ENCODE results near the gene SYNJ2.
"Not testable (repeated sequence)": the region's sequence is repeated elsewhere in the genome, so short reads cannot be mapped to it uniquely, and the experiment has no call there.

SYNJ2 gene, protein sequence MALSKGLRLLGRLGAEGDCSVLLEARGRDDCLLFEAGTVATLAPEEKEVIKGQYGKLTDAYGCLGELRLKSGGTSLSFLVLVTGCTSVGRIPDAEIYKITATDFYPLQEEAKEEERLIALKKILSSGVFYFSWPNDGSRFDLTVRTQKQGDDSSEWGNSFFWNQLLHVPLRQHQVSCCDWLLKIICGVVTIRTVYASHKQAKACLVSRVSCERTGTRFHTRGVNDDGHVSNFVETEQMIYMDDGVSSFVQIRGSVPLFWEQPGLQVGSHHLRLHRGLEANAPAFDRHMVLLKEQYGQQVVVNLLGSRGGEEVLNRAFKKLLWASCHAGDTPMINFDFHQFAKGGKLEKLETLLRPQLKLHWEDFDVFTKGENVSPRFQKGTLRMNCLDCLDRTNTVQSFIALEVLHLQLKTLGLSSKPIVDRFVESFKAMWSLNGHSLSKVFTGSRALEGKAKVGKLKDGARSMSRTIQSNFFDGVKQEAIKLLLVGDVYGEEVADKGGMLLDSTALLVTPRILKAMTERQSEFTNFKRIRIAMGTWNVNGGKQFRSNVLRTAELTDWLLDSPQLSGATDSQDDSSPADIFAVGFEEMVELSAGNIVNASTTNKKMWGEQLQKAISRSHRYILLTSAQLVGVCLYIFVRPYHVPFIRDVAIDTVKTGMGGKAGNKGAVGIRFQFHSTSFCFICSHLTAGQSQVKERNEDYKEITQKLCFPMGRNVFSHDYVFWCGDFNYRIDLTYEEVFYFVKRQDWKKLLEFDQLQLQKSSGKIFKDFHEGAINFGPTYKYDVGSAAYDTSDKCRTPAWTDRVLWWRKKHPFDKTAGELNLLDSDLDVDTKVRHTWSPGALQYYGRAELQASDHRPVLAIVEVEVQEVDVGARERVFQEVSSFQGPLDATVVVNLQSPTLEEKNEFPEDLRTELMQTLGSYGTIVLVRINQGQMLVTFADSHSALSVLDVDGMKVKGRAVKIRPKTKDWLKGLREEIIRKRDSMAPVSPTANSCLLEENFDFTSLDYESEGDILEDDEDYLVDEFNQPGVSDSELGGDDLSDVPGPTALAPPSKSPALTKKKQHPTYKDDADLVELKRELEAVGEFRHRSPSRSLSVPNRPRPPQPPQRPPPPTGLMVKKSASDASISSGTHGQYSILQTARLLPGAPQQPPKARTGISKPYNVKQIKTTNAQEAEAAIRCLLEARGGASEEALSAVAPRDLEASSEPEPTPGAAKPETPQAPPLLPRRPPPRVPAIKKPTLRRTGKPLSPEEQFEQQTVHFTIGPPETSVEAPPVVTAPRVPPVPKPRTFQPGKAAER (N-terminal part only)

DNA sequence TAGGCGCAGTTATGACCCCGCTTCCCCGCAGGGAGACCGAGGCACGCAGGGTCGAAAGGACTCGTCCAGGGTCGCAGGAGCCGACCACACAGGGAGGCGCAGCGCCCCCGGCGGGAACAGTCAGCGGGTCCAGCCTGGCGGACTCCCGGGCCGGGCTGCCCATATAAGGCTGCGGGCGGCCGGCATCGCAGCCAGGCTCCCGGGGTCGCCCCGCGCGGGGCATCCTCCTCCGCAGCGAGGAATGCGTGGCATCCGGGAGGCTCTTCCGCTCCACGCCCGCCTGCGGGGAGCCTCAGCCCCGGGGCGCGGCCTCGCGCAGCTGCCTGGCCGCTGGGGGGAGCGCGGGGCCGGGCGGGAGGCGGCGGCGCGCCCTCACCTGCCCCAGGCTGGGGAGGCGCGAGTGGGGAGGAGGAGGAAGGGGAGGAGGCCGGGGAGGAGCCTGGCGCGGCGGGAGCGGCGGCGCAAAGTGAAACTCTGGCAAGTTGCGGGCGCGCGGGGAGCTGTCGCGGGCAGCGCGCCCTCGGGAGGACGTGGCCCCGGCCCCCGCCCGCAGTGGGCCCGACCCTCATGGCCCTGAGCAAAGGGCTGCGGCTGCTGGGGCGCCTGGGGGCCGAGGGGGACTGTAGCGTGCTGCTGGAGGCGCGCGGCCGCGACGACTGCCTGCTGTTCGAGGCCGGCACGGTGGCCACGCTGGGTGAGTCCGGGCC lies at the start of gene SYNJ2:
TSS of gene SYNJ2 (plus strand) at position 469 of the 707 bp plus-strand sequence. CDS start at position 568, 99 bp downstream.
- DNase-seq: no peak

DNA sequence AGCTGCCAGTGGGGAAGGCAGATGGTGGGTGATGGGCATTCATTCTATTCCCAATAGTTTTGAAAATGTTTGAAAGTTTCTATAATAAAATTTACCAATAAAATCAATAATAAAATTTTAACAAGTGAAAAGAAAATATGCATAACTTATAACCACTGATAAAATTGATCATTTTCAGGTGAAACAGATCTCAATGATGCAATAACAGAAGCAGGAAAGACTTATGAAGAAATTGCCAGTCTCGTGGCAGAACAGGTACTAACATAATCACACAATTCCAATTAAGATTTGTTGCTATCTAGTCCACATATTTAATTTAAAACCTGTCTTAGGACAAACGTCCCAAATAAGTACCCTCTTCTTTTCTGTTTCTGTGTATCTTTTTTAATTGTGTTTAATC lies 45.9 kb upstream of the SYNJ2 start:
- DNase-seq: no peak

DNA sequence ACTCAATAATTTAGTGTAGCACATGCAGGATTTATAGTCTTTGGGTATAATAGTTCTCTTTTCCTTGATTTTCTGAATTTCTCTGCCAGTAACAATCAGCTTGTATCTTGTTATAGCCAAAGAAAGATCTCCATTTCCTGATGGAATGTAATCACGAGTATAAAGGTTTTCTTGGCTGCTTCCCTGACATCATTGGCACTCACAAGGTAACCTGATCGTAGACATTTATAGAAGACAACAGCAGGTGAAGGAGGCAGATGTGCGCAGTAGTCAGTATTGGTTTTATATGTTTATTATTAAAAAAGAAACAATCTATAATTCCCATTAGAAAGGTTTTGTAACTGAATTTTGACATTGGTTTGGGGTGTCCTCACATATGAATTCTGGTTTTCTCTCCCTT lies 44.3 kb upstream of the SYNJ2 start:
- DNase-seq: no peak

DNA sequence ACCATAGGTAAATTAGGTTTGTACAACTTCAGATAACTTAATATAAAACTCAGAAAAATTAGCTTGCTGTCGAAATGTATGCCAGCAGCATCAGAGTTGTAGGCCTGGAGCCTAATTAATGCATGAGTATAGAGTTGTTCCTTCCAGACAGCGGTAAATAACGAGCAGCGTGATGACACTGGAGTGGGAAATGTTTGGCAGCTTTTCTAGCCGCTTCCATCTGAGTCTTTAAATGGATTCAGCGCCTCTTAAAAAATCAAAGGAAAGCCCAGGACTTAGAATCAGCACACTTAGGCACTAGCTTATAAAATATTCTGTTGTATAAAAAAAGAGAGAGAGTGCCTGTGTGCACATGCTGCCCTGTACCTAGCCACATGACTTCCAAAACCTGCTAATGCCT lies 43.7 kb upstream of the SYNJ2 start:
- DNase-seq: no peak

DNA sequence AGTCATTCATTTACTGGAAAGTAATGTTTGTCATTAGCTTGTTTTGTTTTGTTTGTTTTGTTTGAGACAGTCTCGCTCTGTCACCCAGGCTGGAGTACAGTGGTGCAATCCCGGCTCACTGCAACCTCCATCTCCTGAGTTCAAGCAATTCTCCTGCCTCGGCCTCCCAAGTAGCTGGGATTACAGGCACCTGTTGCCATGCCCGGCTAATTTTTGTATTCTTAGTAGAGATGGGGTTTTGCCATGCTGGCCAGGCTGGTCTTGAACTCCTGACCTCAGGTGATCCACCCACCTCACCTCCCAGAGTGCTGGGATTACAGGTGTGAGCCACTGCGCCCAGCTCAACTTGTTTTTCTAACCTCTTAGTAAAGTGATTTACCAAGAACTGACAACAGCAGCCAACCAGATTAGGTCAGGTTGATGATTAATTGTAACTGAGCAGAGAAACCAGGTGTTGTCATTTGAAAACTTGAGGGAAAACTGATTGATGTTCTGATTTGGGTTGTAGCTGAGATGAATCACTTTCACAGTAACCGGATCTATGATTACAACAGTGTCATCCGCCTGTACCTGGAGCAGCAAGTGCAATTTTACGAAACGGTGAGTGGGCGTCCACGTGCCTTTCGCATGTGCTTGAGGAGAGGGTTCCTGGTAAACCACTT lies 41.2 kb upstream of the SYNJ2 start:
- DNase-seq: not testable (repeated sequence)

DNA sequence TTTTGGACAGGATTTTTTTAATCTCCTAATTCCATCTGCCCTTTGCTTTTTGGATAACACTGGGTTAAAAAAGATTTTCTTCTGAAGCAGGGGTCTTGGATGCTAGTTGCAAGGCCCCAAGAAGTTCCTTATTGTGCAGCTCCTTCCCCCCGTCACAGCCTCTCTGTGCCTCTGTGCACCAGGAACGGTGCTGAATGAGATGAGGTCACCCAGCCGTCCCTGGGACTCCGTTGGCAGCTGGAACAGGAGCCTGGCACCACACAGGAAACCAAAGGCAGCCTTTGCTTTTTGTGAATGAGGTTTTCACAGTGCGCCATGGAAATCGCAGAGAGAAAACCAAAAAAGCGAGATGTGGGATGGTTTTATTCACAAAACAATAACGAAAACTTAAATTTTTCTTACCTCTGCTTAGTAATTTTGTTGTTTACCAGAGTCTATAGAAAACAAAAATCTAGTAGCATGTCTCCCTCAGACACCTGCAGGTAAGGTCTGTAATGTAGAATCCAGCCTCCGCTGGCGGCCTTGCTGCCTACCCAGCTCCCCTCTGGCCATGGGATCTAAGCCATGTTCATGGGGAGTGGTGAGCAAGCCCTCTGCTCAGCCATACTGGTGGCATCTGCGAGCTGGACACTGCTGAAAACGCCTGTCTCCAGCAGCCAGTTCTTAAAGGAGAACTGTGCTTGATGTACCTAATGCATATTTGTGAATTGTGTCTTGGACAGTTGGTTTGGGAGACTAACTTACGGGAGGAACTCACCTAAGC lies 40.4 kb upstream of the SYNJ2 start:
- no peak for DNase-seq

DNA sequence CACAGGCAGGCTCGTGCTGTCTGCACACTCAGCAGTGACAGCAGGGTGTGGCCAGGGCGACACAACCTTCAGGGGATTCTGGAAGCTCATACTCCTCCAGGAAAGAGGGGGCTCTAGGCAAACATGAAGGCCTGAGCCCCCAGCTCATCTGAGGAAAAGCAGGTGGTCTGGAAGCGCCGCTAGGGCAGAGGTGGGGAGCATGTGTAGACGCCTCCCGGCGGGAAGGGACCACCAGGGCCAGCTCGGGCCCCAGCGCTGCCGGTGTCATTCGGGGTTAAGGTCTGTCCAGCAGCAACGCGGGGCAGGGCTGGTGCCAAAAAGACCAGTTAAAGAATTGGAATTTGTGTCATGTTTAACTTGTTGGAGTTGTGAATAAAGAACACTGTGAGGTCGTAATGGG lies 39.3 kb upstream of the SYNJ2 start:
- no peak for DNase-seq

DNA sequence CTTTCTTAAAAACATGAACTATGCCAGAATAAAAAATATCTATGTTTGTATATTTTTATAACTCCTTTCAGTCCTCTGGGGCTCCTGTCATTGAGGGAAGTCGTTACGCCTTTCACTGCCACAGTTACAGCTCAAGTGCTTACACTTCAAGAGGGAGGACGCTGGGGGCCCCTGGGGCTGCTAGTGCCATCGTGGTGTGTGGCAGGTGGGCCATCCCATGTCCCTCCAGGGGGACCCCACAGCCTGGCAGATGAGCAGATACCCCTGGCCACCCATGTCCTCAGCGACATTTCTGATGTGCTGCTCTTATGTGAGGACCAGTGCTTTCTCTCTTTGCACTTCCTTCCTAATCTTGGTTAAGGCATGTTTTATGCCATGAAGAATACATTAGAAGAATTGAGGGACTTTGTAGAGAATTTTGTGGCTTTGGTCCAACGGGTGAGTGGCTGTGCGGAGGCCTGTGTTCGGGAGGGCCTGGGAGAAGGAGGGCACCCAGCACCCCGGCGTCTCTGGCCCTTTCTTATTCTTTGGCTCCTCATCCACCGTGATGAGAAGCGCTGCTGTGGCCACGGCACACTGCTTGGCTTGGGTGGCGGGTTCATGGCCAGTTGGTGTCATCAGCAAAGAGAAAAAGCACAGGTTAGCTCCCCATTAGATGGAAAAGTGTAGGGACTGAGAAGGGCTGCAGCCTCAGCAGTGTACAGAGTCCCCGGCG lies 38.3 kb upstream of the SYNJ2 start:
- no peak for DNase-seq

DNA sequence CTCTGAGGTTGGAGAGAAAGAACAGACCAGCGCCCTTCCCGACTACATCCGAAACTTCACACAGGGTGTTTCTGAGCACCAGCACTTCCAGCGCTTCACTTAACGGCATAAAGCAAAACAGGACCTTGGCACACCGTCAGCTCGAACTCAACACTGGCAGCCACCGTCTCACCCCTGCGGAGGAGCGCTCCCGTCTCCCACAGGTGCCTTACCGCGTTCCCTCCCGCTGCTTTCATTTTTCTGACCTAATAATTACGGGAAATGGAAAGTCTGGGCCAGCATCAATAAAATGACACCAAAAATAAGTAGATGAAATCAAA lies 37.7 kb upstream of the SYNJ2 start:
- DNase-seq: no peak

DNA sequence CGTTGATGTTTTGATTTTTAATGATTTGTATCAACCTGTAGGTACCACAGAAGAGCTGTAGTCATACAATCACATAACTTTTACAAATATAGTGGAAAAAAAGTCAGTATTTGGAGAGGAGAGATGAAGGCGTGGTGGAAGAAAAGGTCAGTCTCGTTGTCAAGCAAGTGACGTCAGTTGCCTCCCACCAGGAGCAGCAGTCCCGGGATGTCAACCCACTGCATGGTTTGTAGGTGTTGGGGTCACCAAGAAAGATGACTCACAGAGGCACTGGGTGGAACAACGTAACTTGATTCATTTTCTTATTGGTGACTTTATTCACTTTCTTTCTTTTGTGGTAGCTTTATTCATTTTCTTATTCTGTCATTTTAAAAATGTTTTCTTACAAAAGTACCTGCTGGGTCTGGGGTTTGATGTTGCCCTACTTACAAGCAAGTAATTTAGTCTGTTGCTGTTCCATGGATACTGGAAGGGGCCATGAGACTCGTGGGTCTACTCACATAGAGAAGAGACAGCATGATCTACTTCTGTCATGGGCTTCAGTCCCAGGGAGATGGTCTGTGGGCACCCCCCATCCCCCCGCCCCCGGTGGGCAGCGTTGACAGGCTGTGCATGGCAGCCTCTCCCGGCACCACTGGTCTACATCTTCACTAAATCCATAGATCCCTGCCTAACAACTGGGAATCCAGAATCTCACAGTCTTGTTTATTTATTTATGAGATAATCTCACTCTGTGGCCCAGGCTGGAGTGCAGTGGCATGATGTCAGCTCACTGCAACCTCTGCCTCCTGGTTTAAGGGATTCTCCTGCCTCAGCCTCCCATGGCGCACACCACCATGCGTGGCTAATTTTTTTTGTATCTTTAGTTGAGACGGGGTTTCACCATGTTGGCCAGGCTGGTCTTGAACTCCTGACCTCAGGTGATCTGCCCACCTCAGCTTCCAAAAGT lies 36.4 kb upstream of the SYNJ2 start:
- no peak for DNase-seq

DNA sequence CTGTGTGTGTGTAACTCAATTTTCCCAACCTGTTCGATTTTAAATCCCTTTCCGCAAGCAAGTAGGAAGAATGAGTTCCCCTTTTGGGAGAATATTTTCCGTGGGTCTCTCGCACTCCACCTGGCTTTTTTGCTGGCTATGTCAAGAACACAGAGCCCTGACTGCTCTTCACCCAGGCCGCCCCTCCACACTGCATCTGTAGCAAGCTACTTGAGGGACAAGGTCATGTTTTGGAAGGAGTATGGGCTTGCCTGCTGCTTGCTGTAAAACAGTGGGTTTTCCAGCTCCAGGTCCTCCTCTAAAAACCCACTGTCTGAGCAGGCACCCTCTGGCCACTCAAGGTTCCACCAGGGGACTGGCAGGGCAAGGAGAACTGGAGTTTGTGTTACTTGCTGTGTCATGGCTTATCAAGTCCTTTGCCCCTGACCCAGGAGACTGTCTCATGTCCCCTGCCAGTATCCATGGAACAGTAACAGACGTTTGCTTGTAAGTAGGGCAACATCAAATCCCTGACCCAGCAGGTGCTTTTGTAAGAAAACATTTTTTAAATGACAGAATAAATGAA lies 35.5 kb upstream of the SYNJ2 start:
- no peak for DNase-seq

DNA sequence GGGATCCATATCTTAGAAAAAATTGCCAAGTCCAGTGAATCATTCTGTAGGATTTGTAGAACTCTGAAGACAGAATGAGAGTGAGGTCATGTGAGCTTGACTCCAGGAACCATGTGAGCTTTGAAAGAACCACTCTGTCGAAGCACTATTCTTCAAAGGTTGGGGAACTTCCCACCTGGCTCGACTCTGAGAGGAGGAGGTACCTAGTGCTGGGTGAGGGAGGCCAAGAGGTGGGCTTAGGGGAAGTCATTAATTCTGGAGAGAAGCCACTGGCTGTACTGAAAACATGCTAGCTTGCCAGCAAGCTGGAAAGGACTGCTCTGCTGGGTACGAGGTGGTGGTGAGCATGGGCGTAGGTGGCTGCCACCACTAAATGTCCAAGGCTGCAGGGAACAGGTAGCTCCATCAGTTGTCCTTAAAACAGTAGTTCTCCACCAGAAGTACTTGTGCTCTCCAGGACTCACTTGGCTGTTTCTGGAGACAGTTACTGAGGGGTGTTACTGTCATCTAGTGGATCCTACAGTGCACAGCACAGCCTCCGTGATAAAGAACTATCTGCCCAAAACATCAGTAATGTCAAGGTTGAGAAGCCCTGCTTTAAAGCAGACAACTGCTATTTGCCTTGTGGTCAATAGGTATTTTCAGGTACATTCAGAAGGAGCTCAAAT lies 34.7 kb upstream of the SYNJ2 start:
- DNase-seq: no peak

DNA sequence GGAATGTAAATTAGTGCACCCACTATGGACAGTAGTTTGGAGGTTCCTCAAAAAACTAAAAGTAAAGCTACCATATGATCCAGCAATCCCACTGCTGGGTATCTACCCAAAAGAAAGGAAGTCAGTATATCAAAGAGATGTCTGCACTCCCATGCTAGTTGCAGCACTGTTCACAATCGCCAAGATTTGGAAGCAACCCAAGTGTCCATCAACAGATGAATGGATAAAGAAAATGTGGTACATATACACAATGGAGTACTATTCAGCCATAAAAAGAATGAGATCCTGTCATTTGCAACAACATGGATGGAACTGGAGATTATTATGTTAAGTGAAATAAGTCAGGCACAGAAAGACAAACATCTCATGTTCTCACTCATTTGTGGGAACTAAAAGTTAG lies 30.8 kb upstream of the SYNJ2 start:
- DNase-seq: not testable (repeated sequence)

DNA sequence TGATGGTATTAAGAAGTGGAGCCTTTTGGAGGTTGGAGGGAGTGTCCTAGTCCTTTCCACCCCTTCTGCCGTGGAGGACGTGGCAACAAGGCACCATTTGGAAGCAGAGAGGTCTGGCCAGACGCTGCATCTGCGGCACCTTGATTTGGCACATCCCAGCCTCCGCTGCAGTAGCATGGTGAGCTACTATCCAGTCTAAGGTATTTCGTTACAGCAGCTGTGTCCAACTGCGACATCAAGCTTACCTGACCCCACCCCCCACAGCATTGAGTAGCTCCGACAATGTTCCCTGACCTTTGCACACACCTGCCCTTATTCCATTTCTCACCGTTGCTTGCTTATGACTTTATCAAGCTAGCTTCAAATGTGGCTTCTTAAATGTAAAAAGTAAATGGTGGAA lies 29.8 kb upstream of the SYNJ2 start:
- no peak for DNase-seq

DNA sequence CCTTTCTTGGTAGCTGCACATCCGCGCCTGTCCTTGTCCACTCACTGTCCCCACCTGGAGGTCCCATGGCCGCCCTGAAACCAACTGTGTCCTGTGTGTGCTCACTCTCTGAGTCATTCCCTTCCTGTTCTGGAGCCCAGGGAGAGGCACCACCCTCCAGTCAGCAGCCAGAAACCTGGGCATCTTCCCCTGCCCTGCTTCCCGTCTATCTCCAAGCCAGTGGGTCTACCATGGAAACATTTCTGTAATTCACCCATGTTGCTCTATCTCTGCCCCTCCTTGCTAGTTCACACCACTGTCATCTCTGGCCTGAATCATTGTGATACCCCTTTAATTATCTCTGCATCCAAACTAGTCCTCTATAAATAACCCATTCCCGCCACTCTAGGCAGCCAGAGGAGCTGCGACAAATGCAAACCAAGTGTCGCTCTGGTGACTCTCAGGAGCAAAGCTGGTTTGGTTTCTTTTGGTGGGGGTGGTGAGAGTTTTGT lies 28.8 kb upstream of the SYNJ2 start:
- no peak for DNase-seq

DNA sequence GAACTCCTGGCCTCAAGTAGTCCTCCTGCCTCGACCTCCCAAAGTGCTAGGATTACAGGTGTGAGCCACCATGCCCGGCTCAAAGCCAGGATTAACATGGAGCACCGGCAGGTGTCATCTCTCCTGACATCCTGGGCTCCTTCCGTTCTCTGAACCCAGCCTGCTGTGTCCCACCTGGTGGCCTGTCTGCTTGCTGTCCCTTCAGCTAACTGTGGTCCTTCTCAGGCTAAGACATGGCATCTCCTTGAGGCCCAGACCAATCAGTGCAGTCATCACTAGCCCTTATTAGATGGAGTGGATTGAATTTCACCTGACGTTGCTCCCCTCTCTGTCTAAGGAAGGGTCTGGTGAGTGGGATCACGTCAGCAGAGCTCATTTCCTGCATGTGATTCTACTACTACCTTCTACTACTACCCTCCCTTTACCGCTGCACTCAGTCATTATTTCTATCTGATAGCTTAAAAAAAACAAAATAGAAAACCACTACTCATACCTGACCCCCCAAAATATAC lies 28.0 kb upstream of the SYNJ2 start:
- DNase-seq: no peak

DNA sequence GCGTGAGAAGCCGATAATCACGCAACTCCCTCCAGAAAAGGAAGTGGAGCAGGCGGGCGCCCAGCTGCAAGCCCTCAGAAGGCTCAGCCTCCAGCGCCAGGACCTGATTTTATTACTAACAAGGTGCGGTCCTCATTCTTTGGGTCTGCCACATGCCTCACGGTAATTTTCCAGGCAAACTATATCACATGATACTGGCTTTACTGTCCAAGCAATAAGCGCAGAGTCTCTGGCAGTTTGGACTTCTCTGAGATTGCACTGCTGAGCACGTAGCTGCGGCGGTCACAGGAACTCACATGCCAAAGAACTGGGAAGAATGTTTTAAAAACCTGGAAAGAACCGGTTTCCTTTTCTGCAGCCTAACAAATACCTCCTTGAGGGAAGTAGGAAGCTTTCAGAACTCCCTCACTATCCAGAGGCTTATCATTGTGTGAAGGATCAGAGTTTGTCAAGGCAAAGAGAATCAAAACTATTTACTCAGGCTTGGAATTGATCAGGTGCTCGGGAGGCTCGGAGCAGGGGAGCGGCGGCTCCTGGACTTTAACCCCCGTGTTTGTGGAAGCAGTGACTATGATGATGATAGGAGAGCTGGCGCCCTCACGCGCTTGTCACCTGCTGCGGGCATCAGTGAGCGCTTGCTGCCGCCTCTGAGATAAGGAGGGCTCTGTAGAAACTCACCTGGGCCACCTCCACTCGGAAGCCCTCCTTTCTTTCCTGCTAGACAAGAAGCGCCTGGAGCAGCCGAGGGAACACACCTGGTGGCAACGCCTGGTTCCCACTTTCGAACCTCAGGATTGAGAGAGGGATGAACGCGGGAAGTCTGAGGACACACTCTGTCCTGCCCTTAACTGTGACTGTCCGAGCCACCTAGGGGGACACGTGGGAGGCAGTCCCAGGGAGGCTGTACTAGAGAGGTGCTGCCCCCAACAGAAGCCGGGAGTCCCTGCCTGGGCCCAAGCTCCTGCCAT lies 27.2 kb upstream of the SYNJ2 start:
- no peak for DNase-seq
